ENCODE results near the gene GCNT4.
"Not testable (repeated sequence)": the region's sequence is repeated elsewhere in the genome, so short reads cannot be mapped to it uniquely, and the experiment has no call there.

Gene GCNT4, protein sequence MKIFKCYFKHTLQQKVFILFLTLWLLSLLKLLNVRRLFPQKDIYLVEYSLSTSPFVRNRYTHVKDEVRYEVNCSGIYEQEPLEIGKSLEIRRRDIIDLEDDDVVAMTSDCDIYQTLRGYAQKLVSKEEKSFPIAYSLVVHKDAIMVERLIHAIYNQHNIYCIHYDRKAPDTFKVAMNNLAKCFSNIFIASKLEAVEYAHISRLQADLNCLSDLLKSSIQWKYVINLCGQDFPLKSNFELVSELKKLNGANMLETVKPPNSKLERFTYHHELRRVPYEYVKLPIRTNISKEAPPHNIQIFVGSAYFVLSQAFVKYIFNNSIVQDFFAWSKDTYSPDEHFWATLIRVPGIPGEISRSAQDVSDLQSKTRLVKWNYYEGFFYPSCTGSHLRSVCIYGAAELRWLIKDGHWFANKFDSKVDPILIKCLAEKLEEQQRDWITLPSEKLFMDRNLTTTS

GRCh38 chr5:75052192-75053053 is at the start of gene GCNT4:
Gene GCNT4, minus strand, starts transcription at chr5:75052558. Its CDS starts 22,521 bp downstream, at chr5:75030037.
- H4K20me1 ChIP-seq (ENCODE audit: insufficient read depth, low read length), result no peaks in the 10 kb centered on the region
- peak within 1 kb of the TSS; percentile 82 for H2AFZ ChIP-seq (ENCODE audit: low read length)
- no peaks in the 10 kb centered on the region for H3K27me3 ChIP-seq (replicated peaks; ENCODE audit: insufficient read depth, low read length)
- H3K4me2 ChIP-seq (ENCODE audit: low read depth, low read length), result peak within 1 kb of the TSS; percentile 77
- peaks cover 15% of the 10 kb centered on the region for H3F3A ChIP-seq (ENCODE audit: insufficient read depth, low read length)
- H3K36me3 ChIP-seq (replicated peaks; ENCODE audit: insufficient read depth, low read length), result no peaks in the 10 kb centered on the region
- peak within 1 kb of the TSS; percentile 72 for H3K4me3 ChIP-seq (ENCODE audit: low read length)
- DNase-seq, result no peak
- H3K4me1 ChIP-seq (ENCODE audit: low read length), result peaks cover 17% of the 10 kb centered on the region
- H3K9ac ChIP-seq (ENCODE audit: low read length), result peak within 1 kb of the TSS; percentile 3; the same call in 1 of the 2 replicates
- no peaks in the 10 kb centered on the region for H3K9me3 ChIP-seq (replicated peaks; ENCODE audit: insufficient read depth, low read length)
- no peaks in the 10 kb centered on the region for H3K79me2 ChIP-seq (ENCODE audit: low read length)
- H3K9me2 ChIP-seq (replicated peaks; ENCODE audit: insufficient read depth, low read length), result no peaks in the 10 kb centered on the region
- TF ChIP-seq EZH2 (optimal IDR thresholded peaks at IDR 0.05; ENCODE audit: low read depth, low read length) (no peak), EZH2phosphoT487 (IDR thresholded peaks at IDR 0.05; ENCODE audit: low read length) (no peak), CTCF (IDR thresholded peaks at IDR 0.05; ENCODE audit: low read length) (no peak)
- H3K27ac ChIP-seq (ENCODE audit: low read length), result no peak within 1 kb of the TSS

GRCh38 chr5:75095956-75096355 is 43.6 kb upstream of the GCNT4 start:
- not testable (repeated sequence) for H3K9me2 ChIP-seq (replicated peaks; ENCODE audit: insufficient read depth, low read length); H3K79me2 ChIP-seq (ENCODE audit: low read length); H3K4me1 ChIP-seq (ENCODE audit: low read length); H2AFZ ChIP-seq (ENCODE audit: low read length); H3F3A ChIP-seq (ENCODE audit: insufficient read depth, low read length); H3K4me2 ChIP-seq (ENCODE audit: low read depth, low read length); H3K36me3 ChIP-seq (replicated peaks; ENCODE audit: insufficient read depth, low read length); DNase-seq; H4K20me1 ChIP-seq (ENCODE audit: insufficient read depth, low read length); H3K27me3 ChIP-seq (replicated peaks; ENCODE audit: insufficient read depth, low read length); H3K9me3 ChIP-seq (replicated peaks; ENCODE audit: insufficient read depth, low read length); H3K9ac ChIP-seq (ENCODE audit: low read length); H3K4me3 ChIP-seq (ENCODE audit: low read length); H3K27ac ChIP-seq (ENCODE audit: low read length)

- no peaks in the 10 kb centered on the region for H3K36me3 ChIP-seq (replicated peaks; ENCODE audit: insufficient read depth, low read length)
- H3K9ac ChIP-seq (ENCODE audit: low read length), result no peak overlapping the region
- H3K9me3 ChIP-seq (replicated peaks; ENCODE audit: insufficient read depth, low read length), result no peaks in the 10 kb centered on the region
- no peaks in the 10 kb centered on the region for H4K20me1 ChIP-seq (ENCODE audit: insufficient read depth, low read length)
- H3K4me1 ChIP-seq (ENCODE audit: low read length), result no peaks in the 10 kb centered on the region
- no peaks in the 10 kb centered on the region for H3K27me3 ChIP-seq (replicated peaks; ENCODE audit: insufficient read depth, low read length)
- H2AFZ ChIP-seq (ENCODE audit: low read length), result no peak overlapping the region
- H3F3A ChIP-seq (ENCODE audit: insufficient read depth, low read length), result no peaks in the 10 kb centered on the region
- TF ChIP-seq EZH2 (optimal IDR thresholded peaks at IDR 0.05; ENCODE audit: low read depth, low read length), result no peak
- no peak for TF ChIP-seq EZH2phosphoT487 (IDR thresholded peaks at IDR 0.05; ENCODE audit: low read length)
- TF ChIP-seq CTCF (IDR thresholded peaks at IDR 0.05; ENCODE audit: low read length), result no peak
- no peak overlapping the region for H3K27ac ChIP-seq (ENCODE audit: low read length)
- H3K4me3 ChIP-seq (ENCODE audit: low read length), result no peak overlapping the region
- H3K9me2 ChIP-seq (replicated peaks; ENCODE audit: insufficient read depth, low read length), result no peaks in the 10 kb centered on the region
- H3K4me2 ChIP-seq (ENCODE audit: low read depth, low read length), result no peak overlapping the region
- no peak for DNase-seq
- no peaks in the 10 kb centered on the region for H3K79me2 ChIP-seq (ENCODE audit: low read length)
These were observed 39.2 kb upstream of the GCNT4 start for GRCh38 chr5:75091597-75091996.

Data from MM.1S (cell line).